KBM-7 (cell line): Measurements from ENCODE around the gene DYDC1.
"Not testable (repeated sequence)": the region's sequence is repeated elsewhere in the genome, so short reads cannot be mapped to it uniquely, and the experiment has no call there.

Source experiments
- DNase-seq: peaks from one replicate; pipeline ENCODE4 v3.0.0-alpha.2; 2015
- in situ Hi-C: fragments of 300-500 bp; cut with MboI; formaldehyde crosslinking; loops from 2 replicates; pipeline ENCODE4 v1.14.3; 2020; ENCODE audit warnings: low sequenced_read_pairs, low pct_unique_long_range_greater_than_20kb, mixed read lengths

The DYDC1 gene

DNA sequence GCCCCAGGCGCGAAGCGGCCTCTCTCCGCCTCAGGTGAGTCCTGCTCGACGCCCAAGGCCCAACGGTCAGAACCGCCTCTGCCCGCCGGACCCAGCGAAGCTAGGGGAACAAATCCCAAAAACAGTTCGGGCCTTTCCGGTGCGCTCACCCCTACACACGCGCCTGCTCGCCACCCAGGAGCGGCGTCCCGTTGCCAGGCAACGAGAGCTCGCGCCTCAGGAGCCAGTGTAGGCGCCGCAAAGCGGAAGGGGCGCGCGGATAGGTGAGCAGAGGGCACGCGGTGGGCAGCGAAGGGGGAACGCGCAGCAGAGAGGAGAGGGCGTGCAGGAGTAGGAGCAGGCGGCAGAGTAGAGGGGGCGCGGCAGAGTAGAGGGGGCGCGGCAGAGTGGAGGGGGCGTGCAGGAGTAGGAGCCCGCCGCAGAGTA lies at the start of gene DYDC1, which contains the start of gene DYDC2:
DYDC1 (minus strand) TSS at position 193 of the 426 bp plus-strand sequence. CDS start 4,154 bp downstream, outside the sequence.
DYDC2 (plus strand) TSS at position 219 of the 426 bp plus-strand sequence. CDS start 5,663 bp downstream, outside the sequence.
- in situ Hi-C loops = no loop called here
- peak; percentile 15 for DNase-seq

DNA sequence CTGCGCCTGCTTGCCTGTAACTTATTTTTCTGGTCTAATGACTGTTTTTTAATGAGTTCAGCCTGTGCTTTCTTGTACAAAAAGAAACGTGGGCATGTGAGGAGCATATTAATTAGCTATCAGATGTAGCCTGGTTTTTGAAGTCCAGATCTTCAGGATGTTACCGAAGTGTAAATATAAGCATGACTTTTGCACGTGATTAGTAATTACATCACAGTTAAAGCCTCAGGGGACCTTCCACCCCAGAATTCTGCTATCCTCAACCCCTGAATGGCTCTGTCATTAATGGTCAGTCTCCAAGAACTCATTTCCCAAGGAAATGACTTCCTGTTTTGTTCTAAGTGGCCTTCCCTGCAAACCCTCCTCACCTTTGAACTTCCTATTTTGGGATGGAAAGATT lies 49.6 kb upstream of the DYDC1 start:
- in situ Hi-C loops = no loop called here
- DNase-seq = no peak

DNA sequence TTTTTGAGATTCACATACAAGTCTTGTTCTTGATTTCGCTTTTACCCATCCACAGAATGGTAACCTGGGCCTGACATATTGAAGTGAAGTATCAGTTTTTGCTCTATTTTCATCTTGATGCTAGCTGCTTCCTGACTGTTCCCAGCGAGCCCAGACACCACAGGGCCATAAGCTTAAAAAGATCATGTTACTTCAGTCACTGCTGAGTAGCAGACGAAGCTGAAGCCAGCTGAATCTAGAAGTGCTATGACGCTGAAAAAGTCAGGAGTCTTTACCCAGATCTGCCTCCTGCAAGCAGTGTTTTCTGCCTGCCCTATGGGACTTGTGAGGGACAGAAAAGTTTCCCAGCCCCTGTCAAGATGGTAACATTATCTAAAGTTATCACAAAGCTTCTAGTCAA lies 49.1 kb upstream of the DYDC1 start:
- no peak for DNase-seq
- in situ Hi-C loops = no loop called here

DNA sequence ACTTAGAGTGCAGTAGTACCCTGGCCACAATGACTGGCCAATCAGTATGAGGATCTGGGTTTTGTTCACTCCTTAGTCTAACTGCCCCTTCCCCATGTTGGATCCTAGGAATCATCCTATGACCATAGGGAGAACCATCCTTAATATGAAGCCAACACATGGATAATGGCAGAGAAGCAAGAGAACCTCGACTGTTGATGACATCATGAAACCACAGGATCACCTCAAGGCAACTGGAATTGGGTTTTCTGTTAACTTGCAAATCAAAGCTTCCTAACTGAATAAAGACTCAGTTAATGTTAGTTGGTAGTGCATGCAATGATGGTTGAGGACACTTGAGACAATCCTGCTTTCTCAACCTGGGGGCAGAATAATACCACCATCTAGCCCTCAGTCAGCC lies 48.5 kb upstream of the DYDC1 start:
- DNase-seq = no peak
- in situ Hi-C loops = no loop called here

DNA sequence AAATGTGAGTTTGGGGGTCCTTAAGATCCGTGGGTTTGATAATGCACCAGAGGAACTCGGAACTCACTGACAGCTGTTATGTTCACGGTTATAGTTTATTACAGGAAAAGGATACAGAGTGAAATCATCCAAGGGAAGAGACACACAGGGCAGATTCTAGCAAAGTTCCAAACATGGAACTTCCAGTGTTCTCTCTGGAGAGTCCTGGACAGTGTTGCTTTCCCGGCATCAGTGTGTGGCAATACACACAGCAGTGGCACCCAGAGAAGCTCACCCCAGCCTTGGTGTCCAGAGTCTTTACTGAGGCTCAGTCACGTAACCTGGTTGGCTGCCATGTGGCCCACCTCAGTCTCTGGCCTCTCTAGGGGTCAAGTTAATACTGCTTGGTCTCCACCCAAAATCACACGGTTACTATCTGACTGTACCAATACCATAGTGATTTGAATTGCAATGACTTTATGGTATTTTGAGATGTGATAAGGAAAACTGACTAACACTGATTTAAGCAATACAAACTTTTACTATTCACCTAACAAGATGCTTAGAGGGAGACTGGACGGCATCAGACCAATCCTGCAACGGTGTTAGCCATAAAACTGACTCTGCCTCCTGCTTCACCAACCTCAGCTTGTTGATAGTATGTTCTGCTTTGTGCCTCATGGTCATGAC lies 43.7 kb upstream of the DYDC1 start:
- in situ Hi-C loops = no loop called here
- no peak for DNase-seq

DNA sequence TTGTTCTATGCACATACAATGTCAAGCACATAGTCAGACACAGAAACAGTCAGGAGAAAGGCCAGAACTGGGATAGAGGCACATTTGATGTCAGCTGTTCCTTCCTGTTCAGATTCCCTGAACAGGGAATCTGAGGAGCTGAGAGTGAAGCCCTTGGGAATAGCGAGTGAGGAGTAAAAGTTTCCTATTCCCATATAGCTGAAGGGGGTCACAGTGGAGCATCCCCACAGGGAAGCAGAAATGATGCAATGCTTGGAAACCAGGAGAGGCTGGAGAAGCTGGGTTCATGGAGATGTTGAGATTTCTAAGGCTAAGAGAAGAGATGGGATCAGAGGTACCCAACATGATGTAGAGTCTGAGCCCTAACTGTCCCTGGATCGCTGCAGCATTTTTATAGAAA lies 40.5 kb upstream of the DYDC1 start:
- in situ Hi-C loops = no loop called here
- no peak for DNase-seq

DNA sequence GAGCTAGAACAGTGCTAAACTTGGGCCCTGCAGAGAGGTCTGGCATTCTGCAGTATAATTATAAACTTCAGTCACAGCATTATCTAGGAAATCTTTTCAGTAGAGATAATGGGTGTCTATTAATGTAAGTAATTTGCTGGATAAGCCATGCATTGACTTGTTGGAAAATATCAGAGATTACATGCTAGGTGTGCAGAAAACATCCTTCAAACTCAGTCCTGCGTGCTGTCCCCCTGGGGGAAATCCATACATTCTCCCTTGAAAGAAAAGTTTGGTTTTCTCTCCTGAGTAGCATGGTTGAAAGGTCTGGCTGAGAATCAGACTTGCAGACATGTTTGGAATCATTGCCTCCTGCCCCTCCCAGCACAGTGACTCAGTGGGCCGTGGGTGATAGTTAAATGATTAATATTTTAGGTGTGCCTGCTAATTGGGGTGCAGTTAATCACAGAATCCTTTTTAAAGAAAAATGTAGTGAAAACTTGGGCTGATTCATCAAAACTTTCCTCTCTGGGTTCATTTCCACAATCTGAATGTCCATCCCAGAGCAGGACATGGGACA lies 37.9 kb upstream of the DYDC1 start:
- no peak for DNase-seq
- in situ Hi-C loops = no loop called here

DNA sequence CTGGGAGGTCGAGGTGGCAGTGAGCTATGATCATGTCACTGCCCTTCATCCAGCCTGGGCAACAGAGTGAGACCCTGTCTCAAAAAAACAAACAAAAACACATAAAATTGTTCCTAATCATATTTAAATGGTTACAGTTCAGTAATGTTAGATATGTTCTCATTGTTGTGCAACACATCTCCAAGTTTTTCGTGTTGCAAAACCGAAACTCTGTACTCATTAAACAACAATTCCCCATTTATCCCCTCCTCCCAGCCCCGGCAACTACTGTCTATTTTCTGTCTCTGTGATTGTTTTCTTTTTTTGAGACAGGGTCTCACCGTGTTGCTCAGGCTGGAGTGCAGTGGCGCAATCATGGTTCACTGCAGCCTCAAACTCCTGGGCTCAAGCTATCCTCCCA lies 35.7 kb upstream of the DYDC1 start:
- in situ Hi-C loops = no loop called here
- no peak for DNase-seq

DNA sequence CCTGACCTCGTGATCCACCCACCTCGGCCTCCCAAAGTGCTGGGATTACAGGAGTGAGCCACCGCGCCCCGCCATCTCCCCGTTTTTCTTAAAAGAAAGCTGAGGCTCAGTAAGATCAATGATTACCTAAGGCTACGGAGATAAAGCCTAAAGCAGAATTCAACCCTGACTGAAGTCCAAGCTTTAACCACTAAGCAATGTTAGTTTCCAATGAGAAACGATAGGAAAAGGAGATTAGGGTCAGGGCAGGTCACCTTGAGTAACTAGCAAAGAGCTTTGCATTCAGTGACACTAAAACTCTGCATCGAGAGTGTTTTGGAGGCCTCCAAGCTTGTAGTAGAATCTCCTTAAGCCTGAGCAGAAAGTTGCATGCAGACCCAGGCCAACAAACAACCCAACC lies 34.2 kb upstream of the DYDC1 start:
- DNase-seq = no peak
- in situ Hi-C loops = no loop called here

DNA sequence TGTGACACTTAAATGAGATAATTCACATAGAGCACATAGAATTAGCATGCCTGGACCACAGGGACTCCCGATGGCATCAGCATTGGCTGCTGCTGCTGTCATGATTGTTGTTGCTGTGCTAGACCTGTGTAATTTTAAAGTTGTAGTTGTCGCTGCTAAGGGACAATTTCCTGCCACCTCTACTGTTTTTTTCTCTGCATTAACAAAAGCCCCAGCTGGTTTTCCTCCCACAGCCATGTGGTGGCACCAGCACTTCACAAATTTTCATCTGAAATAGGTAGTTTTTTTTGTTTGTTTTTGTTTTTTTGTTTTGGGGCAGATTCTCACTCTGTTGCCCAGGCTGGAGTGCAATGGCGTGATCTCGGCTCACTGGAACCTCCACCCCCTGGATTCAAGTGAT lies 26.4 kb upstream of the DYDC1 start:
- peak; percentile 43 for DNase-seq
- in situ Hi-C loops = no loop called here

DNA sequence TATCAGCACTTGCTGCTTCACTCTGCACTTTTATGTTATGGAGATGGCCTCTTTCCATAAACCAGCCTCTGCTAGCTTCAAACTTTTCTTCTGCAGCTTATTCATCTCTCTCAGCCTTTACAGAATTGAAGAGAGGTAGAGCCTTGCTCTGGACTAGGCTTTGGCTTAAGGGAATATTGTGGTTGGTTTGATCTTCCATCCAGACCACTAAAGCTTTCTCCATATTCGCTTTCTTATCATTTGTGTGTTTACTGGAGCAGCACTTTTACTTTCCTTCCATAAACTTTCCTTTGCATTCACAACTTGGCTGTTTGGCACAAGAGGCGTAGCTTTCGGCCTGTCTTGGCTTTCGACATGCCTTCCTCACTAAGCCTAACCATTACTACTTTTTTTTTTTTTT lies 23.6 kb upstream of the DYDC1 start:
- DNase-seq = no peak
- in situ Hi-C loops = no loop called here

DNA sequence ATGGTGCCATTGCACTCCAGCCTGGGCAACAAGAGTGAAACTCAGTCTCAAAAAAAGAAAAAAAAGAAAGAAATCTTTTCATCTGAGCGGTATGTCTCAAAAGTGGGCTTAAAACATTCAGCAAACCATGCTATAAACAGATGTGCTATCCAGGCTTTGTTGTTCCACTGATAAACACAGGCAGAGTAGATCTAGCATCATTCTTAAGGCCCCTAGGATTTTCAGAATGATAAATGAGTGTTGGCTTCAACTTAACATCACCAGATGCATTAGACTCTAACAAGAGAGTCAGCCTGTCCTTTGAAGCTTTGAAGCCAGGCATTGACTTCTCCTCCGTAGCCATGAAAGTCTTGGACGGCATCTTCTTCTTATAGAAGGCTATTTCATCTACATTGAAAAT lies 23.1 kb upstream of the DYDC1 start:
- in situ Hi-C loops = no loop called here
- no peak for DNase-seq

DNA sequence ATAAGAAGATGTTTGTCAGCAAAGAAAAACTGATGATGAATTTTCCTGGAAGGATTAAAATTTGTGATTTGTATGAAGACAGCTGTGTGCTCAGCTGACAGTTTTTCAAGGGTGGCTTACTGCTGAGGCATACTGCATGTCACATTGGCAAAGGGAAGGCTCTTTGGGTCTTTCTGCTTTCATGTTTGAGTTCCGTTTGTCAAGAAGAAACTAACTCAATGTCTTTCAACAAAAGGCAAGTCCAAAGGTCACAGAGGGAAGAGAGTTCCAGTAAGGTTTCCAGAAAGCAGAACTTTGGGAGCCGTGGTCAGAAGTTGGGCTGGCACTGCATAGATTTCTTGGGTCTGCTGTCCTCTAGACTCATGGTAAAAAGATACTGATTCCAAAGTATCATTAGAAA lies 16.9 kb upstream of the DYDC1 start:
- no peak for DNase-seq
- in situ Hi-C loops = no loop called here

DNA sequence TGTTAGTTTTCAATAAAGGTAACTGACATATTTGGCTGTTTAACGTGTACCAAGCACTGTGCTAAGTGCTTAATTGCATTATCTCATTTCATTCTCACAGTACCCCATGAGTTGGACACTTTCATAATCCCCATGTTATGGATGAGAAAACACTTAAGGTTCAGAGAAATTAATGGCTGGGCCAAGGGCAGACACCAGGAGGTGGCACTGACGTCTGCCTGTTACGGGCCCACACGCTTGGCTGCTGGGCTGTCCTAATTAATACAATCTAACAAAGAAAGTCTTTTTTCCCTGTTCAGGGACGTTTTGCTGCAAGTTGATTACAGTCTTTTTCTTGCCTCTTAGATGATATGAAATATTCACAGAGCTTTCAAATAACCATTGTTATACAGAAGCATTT lies 16.1 kb upstream of the DYDC1 start:
- in situ Hi-C loops = no loop called here
- no peak for DNase-seq

DNA sequence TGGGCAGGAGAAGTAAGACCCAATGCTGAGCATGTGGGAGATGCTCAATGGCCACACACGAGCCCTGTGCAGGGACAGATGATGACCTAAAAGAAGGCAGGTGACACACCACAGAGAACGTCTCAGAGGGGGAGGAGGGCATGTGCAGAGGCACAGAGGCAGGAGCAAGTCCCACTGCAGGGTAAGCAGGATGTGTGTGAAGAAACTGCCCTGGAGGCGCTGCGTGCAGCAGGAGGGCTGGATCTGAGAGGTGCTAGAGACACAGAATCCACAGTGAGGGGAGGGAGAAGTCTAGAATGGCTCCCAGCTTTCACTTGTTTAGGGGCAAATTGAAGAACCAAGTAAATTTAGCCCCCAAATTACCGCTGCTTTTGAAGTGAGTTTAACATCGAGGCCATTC lies 14.9 kb upstream of the DYDC1 start:
- in situ Hi-C loops = no loop called here
- DNase-seq = no peak

DNA sequence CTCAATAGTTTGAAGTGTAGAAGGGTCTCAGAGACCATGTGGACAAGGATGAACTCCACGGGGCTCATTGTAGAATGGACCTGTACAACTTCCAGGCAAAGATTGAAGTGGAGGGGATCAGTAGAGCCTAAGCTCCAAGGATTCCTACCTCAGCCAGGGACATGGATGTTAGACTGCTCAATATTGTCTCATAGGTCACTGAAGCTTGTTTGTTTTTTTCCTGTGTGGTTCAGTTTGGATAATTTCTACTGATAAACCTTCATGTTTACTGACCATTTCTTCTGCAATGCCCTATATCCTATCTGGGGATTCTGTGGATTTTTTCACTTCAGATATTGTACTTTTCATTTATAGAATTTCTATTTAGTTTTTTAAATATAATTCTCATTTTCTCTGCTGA lies 9.0 kb upstream of the DYDC1 start:
- in situ Hi-C loops = no loop called here
- DNase-seq = no peak

DNA sequence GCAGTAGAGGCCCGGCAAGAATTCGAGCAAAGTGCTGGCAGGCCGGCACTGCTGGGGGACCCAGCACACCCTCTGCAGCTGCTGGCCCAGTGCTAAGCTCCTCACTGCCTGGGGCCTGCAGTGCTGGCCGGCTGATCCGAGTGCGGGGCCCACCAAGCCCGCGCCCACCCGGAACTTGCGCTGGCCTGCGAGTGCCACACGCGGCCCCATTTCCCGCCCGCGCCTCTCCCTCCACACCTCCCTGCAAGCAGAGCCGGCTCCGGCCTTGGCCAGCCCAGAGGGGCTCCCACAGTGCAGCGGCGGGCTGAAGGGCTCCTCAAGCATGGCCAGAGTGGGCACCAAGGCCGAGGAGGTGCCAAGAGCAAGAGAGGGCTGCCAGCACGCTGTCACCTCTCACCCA lies 3.1 kb upstream of the DYDC1 start:
- no peak for DNase-seq
- in situ Hi-C loops = no loop called here

DNA sequence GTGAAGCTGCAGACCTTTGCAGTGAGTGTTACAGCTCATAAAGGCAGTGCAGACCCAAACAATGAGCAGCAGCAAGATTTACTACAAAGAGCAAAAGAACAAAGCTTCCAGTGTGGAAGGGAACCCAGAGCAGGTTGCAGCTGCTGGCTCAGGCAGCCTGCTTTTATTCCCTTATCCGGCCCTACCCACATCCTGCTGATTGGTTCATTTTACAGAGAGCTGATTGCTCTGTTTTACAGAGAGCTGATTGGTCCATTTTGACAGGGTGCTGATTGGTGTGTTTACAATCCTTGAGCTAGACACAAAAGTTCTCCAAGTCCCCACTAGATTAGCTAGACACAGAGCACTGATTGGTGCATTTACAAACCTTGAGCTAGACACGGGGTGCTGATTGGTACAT lies 2.4 kb upstream of the DYDC1 start:
- in situ Hi-C loops, DNase-seq: not testable (repeated sequence)

DNA sequence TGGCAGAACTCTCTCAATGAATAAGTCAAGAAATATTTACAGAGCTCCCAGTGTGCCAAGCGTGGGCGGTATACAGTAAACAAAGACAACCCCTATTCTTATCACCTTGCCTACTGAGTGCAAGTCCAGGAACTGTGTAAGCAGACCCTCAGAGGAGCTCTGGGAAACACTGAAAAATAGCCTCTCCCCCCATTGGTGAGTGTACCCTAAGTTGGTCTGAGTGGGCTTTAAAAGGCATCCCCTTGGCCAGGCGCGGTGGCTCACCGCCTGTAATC lies 1.2 kb upstream of the DYDC1 start:
- no peak for DNase-seq
- in situ Hi-C loops = no loop called here

DNA sequence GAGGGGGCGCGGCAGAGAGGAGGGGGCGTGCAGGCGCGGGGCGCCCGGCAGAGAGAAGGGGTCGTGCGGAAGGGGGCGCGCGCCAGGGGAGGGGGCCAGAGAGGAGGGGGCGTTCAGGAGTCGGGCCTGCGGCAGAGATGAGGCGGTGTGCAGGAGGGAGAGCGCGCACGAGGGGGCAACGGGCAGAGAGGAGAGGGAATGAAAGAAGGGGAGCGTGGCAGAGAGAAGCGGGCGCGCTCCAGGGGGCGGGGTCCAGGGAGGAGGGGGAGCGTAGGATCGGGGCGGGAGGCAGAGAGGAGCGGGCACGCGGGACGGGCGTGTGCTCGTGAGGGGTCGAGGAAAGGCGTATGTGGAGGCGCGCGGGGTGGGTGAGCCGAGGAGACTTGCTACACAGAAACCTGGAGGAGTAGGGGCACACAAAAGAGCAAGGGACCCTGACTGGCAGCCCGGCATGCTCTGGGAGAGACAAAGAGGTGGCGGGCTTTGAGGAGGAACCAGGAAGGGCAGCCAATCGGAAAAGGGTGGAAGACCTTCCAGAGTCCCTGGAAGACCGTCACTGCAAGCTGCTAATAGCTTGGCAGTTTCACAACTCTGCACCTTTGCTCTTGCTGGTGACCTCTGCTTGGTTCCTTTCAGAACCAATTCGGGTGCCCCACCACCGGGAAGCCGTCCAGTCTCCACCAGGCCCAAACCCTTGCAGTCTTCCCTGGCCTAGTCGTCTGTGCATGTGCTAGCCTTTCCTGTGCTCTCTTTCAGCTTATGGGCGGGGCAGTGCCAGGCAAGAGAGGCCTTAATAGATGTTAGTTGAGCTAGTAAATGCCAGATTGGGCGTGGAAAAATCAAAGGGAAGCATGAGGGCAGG lies 665 bp upstream of the DYDC1 start:
- in situ Hi-C loops = no loop called here
- DNase-seq = no peak

DNA sequence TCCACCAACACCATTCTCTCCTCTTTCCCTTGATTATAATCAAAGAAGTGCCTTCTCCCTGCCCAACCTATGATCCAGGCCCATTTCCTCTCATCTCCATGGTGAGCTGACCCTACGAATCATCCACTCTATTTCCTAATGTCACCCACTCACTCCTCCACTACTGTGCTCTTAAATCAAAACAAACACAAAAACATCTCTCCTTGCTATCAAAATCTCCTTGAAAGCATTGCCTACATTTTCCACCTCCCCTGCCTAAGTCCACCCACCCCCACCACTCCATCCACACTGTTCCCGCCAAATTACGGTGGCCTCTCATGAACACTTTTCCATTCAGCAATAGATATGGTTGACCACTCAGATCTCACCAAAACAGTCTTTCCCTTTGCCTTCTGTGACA lies 5.3 kb downstream of the DYDC1 start:
- no peak for DNase-seq
- in situ Hi-C loops = no loop called here
